GM04503 (cell line): Measurements from ENCODE around the gene GRID2.
"Not testable (repeated sequence)": the region's sequence is repeated elsewhere in the genome, so short reads cannot be mapped to it uniquely, and the experiment has no call there.

Experiments
- DNase-seq: peaks from one replicate; pipeline ENCODE4 v3.0.0-alpha.2; 2012; ENCODE audit warnings: low read depth

Gene GRID2

GRCh38 chr4:92305148-92305877 lies 1.5 kb downstream of the GRID2 start:
- no peak for DNase-seq

DNA sequence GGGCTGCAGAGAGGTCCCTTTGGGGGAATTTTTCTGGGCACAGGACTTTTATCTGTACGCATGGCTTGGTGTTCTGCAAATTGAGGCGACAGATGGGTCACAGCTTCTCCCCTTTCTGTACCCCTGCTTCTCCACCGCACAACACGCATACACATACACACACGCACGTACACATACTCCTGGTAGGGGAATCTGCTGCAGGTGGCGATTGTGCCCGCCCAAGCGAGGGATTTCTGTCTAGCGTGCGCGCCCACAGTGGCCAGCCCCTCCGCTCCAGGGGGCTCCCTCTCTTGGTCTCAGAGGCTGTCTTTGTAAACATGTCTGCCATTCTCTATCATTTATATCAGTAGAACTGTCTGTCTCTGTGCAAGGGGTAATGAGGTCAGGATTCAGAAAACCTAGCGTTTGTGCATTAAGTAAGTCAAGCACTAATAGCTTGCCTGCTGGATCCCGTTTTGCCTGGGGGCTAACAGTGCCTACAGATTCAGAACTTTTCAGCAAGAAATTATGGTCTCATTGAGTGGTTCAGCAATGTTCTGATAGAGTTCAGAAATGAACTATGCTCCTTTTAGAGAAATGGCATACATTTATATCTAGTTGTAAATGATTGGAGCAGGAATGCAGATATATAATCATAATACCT lies 2.2 kb downstream of the GRID2 start:
- no peak for DNase-seq

- no peak for DNase-seq
These were observed 3.4 kb downstream of the GRID2 start for GRCh38 chr4:92307181-92307580.

DNA sequence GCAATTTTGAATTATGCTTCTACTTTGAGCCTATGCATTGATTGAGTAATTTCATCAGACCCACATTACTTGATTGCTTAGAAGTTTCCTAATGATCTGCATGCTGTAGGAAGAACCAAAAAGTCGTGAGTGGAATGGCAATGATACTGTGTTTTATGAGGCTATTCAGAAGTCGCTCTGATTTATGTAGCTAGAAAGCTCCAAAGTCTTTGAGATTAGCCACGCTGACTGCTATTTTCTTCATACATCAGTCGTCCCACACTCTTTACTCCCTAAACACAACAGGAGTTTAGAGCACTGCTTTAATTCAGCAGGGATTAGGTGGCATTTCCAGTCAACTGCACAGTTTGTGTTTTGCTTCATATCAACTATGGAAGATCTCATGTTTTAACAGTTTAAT lies 4.1 kb downstream of the GRID2 start:
- no peak for DNase-seq

GRCh38 chr4:92317047-92317446 lies 13.3 kb downstream of the GRID2 start:
- DNase-seq, result no peak

- DNase-seq, result no peak
These were observed 24.3 kb downstream of the GRID2 start for GRCh38 chr4:92328095-92328494.

- no peak for DNase-seq
These were observed 29.2 kb downstream of the GRID2 start for GRCh38 chr4:92333016-92333415.

- DNase-seq, result no peak
These were observed 31.1 kb downstream of the GRID2 start for GRCh38 chr4:92334716-92335350.

GRCh38 chr4:92339676-92340075 lies 35.9 kb downstream of the GRID2 start:
- DNase-seq, result no peak

DNA sequence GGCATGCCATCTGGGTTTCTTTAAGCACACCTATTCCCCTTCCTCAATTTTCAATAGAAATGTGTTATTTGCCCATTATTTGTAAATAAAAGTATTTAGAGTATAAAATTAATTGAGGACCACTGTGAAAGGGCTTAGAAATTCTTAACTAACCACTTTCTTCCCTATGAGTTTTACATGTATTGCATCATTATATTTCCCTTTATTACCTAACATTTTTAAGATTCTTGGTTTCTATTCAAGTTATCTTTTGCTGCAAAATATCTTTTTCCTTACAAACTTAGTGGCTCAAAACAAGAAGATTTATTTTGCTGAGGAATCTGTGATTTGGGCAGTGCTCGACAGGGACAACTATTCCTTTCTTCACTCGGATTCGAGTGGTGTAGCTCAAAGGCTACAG lies 40.5 kb downstream of the GRID2 start:
- no peak for DNase-seq

DNA sequence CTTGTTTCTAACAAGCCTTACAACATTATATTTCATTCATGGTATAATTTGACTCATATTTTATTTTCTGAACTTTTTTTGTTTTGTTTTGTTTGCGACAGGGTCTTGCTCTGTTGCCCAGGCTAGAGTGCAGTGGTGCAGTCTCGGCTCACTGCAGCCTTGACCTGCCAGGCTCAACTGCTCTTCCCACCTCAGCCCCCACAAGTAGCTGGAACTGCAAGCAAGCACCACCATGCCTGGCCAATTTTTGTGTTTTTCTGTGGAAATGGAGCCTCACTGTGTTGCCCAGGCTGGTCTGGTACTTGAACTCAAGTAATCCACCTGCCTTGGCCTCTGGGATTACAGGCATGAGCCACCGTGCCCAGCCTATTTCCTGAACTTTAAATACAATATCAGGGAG lies 42.5 kb downstream of the GRID2 start:
- no peak for DNase-seq

- DNase-seq, result no peak
These were observed 54.2 kb downstream of the GRID2 start for GRCh38 chr4:92357966-92358365.

- DNase-seq, result no peak
These were observed 55.7 kb downstream of the GRID2 start for GRCh38 chr4:92359491-92359890.

DNA sequence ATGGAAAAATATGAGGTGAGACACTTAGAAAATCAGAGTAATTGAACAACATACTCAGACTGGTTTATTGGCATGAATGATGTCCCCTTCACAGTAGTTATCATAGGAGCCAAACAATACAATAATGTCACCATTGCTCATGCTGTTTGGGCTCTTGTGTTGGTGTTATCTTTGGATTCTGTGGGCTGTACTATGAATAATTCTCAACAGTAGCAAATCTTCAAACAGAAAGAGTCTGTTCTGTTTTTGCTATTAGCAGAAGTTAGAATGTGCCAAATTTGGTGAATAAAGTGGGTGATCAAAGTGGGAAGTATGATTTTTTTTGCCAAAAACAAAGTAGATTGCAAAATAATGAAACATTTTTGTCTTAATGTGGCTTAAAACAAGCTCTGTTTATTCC lies 58.3 kb downstream of the GRID2 start:
- no peak for DNase-seq

GRCh38 chr4:92368653-92369052 lies 64.9 kb downstream of the GRID2 start:
- DNase-seq, result no peak

GRCh38 chr4:92381616-92382015 lies 77.8 kb downstream of the GRID2 start:
- no peak for DNase-seq

- no peak for DNase-seq
These were observed 78.4 kb downstream of the GRID2 start for GRCh38 chr4:92382128-92382527.

GRCh38 chr4:92387459-92388069 lies 83.8 kb downstream of the GRID2 start:
- no peak for DNase-seq

DNA sequence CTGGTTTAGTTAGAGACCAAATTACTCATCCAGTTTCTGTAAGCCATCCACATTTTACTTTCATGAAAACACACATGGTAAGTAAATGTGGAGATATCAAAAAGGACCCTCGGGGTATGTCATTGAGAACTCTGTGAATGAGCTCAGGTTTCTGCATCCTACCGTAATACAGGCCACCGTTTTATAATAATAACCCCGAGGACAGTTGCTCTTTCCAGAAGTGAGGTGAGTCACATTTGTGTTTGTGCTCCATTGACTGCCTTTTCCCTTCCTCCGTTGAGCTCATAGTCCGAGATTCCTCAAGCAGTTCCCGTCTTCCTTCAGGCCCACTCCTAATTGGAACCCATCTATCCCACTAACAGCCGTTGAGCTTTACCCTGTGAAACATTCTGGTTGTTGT lies 95.3 kb downstream of the GRID2 start:
- DNase-seq, result no peak

GRCh38 chr4:92403525-92403924 lies 99.8 kb downstream of the GRID2 start:
- DNase-seq, result not testable (repeated sequence)

DNA sequence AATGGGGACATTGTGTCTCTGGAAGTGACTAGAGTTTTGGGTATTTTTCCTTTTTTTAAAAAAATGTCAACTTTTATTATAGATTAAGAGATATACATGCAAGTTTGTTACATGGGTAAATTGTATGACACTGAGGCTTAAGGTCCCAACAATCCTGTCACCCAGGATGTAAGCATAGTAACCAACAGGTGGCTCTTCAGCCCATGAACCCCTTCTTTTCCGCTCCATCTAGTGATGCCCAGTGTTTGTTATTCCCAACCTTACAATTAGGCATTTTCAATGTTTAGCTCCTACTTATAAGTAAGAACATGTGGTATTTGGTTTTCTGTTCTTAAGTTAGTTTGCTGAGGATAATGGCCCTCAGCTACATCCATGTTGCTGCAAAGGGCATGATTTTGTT lies 102.7 kb downstream of the GRID2 start:
- no peak for DNase-seq

DNA sequence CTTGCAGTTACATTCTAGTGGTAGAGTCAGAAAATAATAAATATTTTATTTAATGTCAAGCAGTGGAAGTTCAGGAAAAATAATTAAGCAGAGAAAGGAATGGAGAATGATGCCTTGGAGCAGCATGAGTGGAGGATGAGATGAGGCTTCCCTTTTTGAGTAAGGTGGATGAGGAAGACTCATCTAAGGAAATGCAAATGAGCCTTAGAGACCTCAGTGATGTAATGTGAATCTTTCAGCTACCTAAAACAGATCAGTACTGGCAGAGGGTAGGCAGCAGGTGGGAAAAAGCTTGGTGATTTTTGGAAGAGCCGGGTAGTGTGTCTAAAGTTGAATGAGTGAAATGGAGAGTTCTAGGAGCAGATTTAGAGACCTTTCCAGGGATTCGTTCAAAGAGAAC lies 118.2 kb downstream of the GRID2 start:
- no peak for DNase-seq

GRCh38 chr4:92433272-92433758 lies 129.5 kb downstream of the GRID2 start:
- DNase-seq, result no peak
